Testis (tissue), 3 donors: Measurements from ENCODE around the gene NTM. TPM values are rescaled to one million over a fixed set of nuclear protein-coding genes. Genes with fewer than 3 reads are reported as not detected.

Experiments
- DNase-seq: peaks from one replicate; pipeline ENCODE4 v3.0.0-alpha.2; 2019
- H3K27ac ChIP-seq, 2 donors: fragments of 200-600 bp; sonication (generic); one replicate each; pipeline ENCODE4 v1.5.1; 2019
- H3K27me3 ChIP-seq: fragments of 200-600 bp; sonication (generic); one replicate; pipeline ENCODE4 v1.5.1; 2019
- H3K36me3 ChIP-seq: fragments of 200-600 bp; sonication (generic); one replicate; pipeline ENCODE4 v1.5.1; 2017; ENCODE audit warnings: low read depth; ENCODE audit errors: missing control alignments
- H3K4me1 ChIP-seq: fragments of 200-600 bp; sonication (generic); one replicate; pipeline ENCODE4 v1.5.1; 2019
- H3K4me3 ChIP-seq, 2 donors: fragments of 200-600 bp; sonication (generic); one replicate each; pipeline ENCODE4 v1.5.1; 2017 to 2019
- H3K9me3 ChIP-seq: fragments of 200-600 bp; sonication (generic); one replicate; pipeline ENCODE4 v1.5.1; 2017
- POLR2A ChIP-seq: fragments of 450-650 bp; IDR thresholded peaks from one replicate; pipeline ENCODE4 v1.6.1; 2017; ENCODE audit warnings: antibody characterized with exemption, mild to moderate bottlenecking, moderate library complexity
- WGBS, 2 donors: methylation state at CpG; one replicate each; pipeline ENCODE4 v1.1.5; 2018; 5-methylcytosine and 5-hydroxymethylcytosine counted together
- intact Hi-C: fragments of 100-400 bp; cut with DNase I; formaldehyde crosslinking; loops from one replicate; pipeline ENCODE4 v1.15.1; 2023; ENCODE audit warnings: low total_unique reads
- polyA plus RNA-seq: library from polyadenylated mRNA; stranded (reverse); fragments of 350-450 nt; fragmentation: Illumina TruSeq; extraction: RNeasy Lipid Tissue Mini Kit (QIAGEN cat#74804); gene quantifications from one replicate; pipeline ENCODE4 v1.2.3, GENCODE V29; 2014; ENCODE audit warnings: low read depth, low replicate concordance; ENCODE audit not compliant: insufficient read depth
- total RNA-seq, 2 donors: library from RNA; depleted of rRNA; stranded (reverse); fragments of >200 nt; gene quantifications; one replicate each; pipeline ENCODE4 v1.2.3, GENCODE V29; 2016
- TF ChIP-seq, protein P1 (sequence below), 3 experiments: fragments of 450-650 bp in 2 of 3; fragments of 200-600 bp in 1 of 3; sonication (generic) in 1 of 3; IDR thresholded peaks; one replicate each; pipeline ENCODE4 v1.5.1; 2016 to 2019; ENCODE audit warnings: antibody characterized with exemption in 3 of 3, mild to moderate bottlenecking in 2 of 3, moderate library complexity in 1 of 3

The NTM gene
- total and polyA plus RNA-seq, 3 donors from 2014 or later: 1.7 to 4.5 (median 1.8) TPM

DNA sequence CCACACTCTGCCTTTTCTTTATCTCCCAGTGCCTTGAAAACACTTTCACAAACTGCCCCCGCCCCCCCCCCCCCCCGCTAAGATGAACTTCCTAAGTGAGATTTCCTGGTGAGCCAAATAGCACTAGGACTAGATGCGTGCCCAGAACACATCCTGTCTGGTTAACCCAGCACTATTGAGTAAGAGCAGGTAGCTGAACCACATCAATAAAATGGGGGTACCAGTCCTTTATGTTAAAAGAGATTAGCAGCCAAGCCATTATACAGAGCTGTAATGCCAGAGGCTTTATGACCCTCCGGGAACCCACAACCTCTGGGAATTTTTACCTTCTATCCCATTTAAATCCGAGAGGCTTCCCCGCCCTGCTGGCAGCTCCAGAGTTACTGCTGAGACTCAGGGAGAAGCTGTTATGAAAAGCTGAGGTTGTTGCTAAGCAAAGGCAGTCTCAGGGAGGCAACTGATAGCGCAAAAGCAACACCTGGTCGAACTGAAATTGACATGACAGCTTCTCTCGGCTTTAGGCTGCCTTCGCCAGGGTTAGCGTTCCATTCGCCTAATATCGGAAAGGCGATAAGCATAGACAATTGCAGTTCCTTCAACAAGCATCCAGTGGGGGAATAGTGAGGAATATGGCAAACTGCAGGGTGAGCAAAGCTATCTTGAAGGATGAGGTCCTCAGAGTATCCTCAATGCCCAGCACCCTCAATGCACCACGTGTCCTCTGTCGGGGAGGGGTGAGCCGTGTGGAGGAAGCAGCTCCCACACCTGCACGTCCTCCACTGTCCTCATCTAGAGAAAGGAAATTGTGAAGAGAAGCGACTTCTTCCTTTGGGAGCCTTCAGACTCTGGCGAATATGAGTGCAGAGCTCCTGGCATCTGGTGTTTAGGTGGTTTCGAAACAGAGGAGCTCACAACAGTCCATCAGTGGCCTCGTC, 977.0 kb downstream of the NTM start:
- H3K4me3 ChIP-seq: no peak overlapping the region
- intact Hi-C loops: no loop called here
- WGBS, 2 donors: 50 to 55% methylated on average over 22 of the region's 22 CpGs
- H3K36me3 ChIP-seq: no peaks in the 10 kb centered on the region
- H3K9me3 ChIP-seq: no peaks in the 10 kb centered on the region
- H3K27me3 ChIP-seq: no peaks in the 10 kb centered on the region
- DNase-seq: no peak
- H3K27ac ChIP-seq: no peak overlapping the region
- no peaks in the 10 kb centered on the region for H3K4me1 ChIP-seq
- TF ChIP-seq, protein P1, sequence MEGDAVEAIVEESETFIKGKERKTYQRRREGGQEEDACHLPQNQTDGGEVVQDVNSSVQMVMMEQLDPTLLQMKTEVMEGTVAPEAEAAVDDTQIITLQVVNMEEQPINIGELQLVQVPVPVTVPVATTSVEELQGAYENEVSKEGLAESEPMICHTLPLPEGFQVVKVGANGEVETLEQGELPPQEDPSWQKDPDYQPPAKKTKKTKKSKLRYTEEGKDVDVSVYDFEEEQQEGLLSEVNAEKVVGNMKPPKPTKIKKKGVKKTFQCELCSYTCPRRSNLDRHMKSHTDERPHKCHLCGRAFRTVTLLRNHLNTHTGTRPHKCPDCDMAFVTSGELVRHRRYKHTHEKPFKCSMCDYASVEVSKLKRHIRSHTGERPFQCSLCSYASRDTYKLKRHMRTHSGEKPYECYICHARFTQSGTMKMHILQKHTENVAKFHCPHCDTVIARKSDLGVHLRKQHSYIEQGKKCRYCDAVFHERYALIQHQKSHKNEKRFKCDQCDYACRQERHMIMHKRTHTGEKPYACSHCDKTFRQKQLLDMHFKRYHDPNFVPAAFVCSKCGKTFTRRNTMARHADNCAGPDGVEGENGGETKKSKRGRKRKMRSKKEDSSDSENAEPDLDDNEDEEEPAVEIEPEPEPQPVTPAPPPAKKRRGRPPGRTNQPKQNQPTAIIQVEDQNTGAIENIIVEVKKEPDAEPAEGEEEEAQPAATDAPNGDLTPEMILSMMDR (IDR thresholded peaks at IDR 0.05): no peak
- TF ChIP-seq POLR2A: no peak

GRCh38 chr11:132349811-132350733, 979.7 kb downstream of the NTM start:
- 63 to 77% methylated on average over 7 of the region's 7 CpGs for WGBS, 2 donors
- H3K27me3 ChIP-seq: no peaks in the 10 kb centered on the region
- intact Hi-C loops: no loop called here
- no peaks in the 10 kb centered on the region for H3K9me3 ChIP-seq
- DNase-seq: no peak
- no peaks in the 10 kb centered on the region for H3K4me1 ChIP-seq
- TF ChIP-seq, protein P1 (IDR thresholded peaks at IDR 0.05): no peak
- TF ChIP-seq POLR2A: no peak
- H3K4me3 ChIP-seq: no peak overlapping the region
- no peak overlapping the region for H3K27ac ChIP-seq
- H3K36me3 ChIP-seq: no peaks in the 10 kb centered on the region

GRCh38 chr11:132351050-132351449, 980.6 kb downstream of the NTM start:
- intact Hi-C loops: no loop called here
- Histone ChIP-seq H3K27ac (no peak overlapping the region), H3K9me3 (no peaks in the 10 kb centered on the region), H3K27me3 (no peaks in the 10 kb centered on the region), H3K4me3 (no peak overlapping the region), H3K36me3 (no peaks in the 10 kb centered on the region), H3K4me1 (no peaks in the 10 kb centered on the region)
- WGBS, 2 donors: 93 to 95% methylated on average over 7 of the region's 7 CpGs
- TF ChIP-seq, protein P1 (IDR thresholded peaks at IDR 0.05): no peak
- TF ChIP-seq POLR2A: no peak
- DNase-seq: no peak

- intact Hi-C loops: no loop called here
- Histone ChIP-seq H3K36me3 (no peaks in the 10 kb centered on the region), H3K4me3 (no peak overlapping the region), H3K4me1 (no peaks in the 10 kb centered on the region), H3K9me3 (no peaks in the 10 kb centered on the region), H3K27ac (no peak overlapping the region), H3K27me3 (no peaks in the 10 kb centered on the region)
- DNase-seq: no peak
- no peak for TF ChIP-seq POLR2A
- TF ChIP-seq, protein P1 (IDR thresholded peaks at IDR 0.05): no peak
- WGBS, 2 donors: 90 to 94% methylated on average over 8 of the region's 8 CpGs
Measured at GRCh38 chr11:132352497-132352896, 982.1 kb downstream of the NTM start.
